MCF 10A (cell line): ENCODE measurements around the gene WASF3. TPM values are rescaled to one million over a fixed set of nuclear protein-coding genes. Genes with fewer than 3 reads are reported as not detected.

ENCODE experiments used
- BruUV-seq: library from RNA; stranded (reverse); fragments of 400-500 nt; replicated peaks from 2 replicates; lab custom pipeline; 2021; lab: Mats Ljungman, UMichigan
- CTCF ChIA-PET: fragments of 300-600 bp; sonication (Branson Sonifier 250); formaldehyde crosslinking; extraction: SDS; loops from one replicate; lab custom pipeline; 2021; ENCODE audit warnings: antibody characterized with exemption, inconsistent platforms; lab: Yijun Ruan, JAX
- POLR2A ChIA-PET: fragments of 300-600, 350-650 bp; sonication (Branson Sonifier 250); formaldehyde crosslinking; extraction: SDS; loops from one replicate; lab custom pipeline; 2020; ENCODE audit warnings: antibody characterized with exemption, inconsistent platforms; lab: Yijun Ruan, JAX
- DNase-seq: peaks from one replicate; pipeline ENCODE4 v3.0.0-alpha.2; 2018; ENCODE audit not compliant: unreplicated experiment
- H3K27ac Mint-ChIP-seq: one replicate; pipeline ENCODE4 v1.8.0; 2022; ENCODE audit warnings: mild to moderate bottlenecking, low read depth, mixed read lengths; ENCODE audit not compliant: unreplicated experiment
- H3K27me3 Mint-ChIP-seq: one replicate; pipeline ENCODE4 v1.8.0; 2022; ENCODE audit warnings: mixed read lengths; ENCODE audit not compliant: insufficient read depth, unreplicated experiment
- H3K36me3 Mint-ChIP-seq: one replicate; pipeline ENCODE4 v1.8.0; 2022; ENCODE audit warnings: mild to moderate bottlenecking, moderate library complexity, mixed read lengths; ENCODE audit not compliant: insufficient read depth, unreplicated experiment
- H3K4me1 Mint-ChIP-seq: one replicate; pipeline ENCODE4 v1.8.0; 2022; ENCODE audit warnings: mixed read lengths; ENCODE audit not compliant: insufficient read depth, unreplicated experiment
- H3K4me3 Mint-ChIP-seq: one replicate; pipeline ENCODE4 v1.8.0; 2022; ENCODE audit warnings: mild to moderate bottlenecking, moderate library complexity, mixed read lengths; ENCODE audit not compliant: unreplicated experiment
- H3K9me3 Mint-ChIP-seq: one replicate; pipeline ENCODE4 v1.8.0; 2022; ENCODE audit warnings: mixed read lengths; ENCODE audit not compliant: unreplicated experiment
- CTCF ChIP-seq: fragments of 200-600 bp; IDR thresholded peaks from one replicate; pipeline ENCODE4 v1.8.0; 2022; ENCODE audit warnings: antibody characterized with exemption, mild to moderate bottlenecking; ENCODE audit not compliant: unreplicated experiment
- intact Hi-C: fragments of 100-400 bp; cut with micrococcal nuclease; formaldehyde crosslinking; loops from 2 replicates; pipeline ENCODE4 v1.14.1; 2022
- total RNA-seq: library from RNA; stranded (reverse); gene quantifications from 2 replicates; pipeline ENCODE4 v1.2.3, GENCODE V29; 2022

The WASF3 gene
- total RNA-seq, 1 experiment from 2014 or later: 24.0 TPM

DNA sequence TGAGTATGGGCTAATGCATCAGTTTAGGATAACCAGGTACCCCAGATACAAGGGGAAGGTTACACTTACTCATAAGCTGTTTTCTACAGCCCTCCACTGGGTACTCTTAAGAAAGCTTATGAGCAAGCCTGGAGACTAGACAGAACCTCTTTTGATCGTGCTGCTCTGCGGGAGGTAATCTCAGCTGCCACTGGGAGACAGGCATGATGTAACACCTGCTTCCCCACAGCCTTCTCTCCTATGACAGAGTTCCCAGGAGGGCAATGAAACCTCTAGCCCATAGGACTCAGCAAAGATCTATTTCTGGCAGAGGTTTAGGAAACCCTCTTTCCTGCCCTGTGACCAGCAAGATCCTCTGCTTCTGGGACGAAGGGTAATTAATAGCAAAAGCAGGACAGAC lies 65.6 kb downstream of the WASF3 start:
- H3K27me3 Mint-ChIP-seq: no peaks in the 10 kb centered on the region
- DNase-seq: no peak
- ChIA-PET POLR2A (interaction anchor here (0.6 kb wide), 1 partner anchor 13 kb away, joined by 3 read pairs; no protein-coding TSS in a partner anchor), CTCF (no interaction called here)
- TF ChIP-seq CTCF: no peak
- peaks cover 12% of the 10 kb centered on the region for H3K4me1 Mint-ChIP-seq
- no TSS peak for BruUV-seq
- H3K36me3 Mint-ChIP-seq: peaks cover 12% of the 10 kb centered on the region
- H3K4me3 Mint-ChIP-seq: no peak overlapping the region
- peaks cover 20% of the 10 kb centered on the region for H3K9me3 Mint-ChIP-seq
- intact Hi-C loops: no loop called here
- no peak overlapping the region for H3K27ac Mint-ChIP-seq

DNA sequence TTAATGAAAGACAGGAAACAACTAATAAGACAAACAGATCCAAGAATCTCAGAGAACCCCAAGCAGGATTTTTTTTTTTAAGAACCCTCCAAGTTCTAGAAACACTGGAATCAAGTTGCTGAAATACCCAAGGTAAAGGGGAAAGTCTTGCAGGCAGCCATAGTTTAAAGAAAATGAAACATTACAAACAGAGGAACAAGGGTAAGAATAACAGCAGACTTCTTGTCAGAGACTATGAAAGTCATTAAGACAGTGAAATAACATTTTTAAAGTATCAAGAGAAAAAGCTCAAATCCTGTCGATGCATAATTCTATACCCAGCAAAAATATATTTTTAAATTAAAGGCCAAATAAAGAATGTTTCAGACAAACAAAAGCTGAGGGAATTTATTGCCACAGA lies 67.1 kb downstream of the WASF3 start:
- intact Hi-C loops: no loop called here
- Mint-ChIP-seq H3K4me1 (peaks cover under 1% of the 10 kb centered on the region), H3K27ac (no peak overlapping the region), H3K27me3 (no peaks in the 10 kb centered on the region), H3K36me3 (peaks cover 18% of the 10 kb centered on the region), H3K4me3 (no peak overlapping the region), H3K9me3 (peaks cover 20% of the 10 kb centered on the region)
- ChIA-PET CTCF (no interaction called here), POLR2A (no interaction called here)
- no peak for DNase-seq
- no TSS peak for BruUV-seq
- TF ChIP-seq CTCF: no peak

DNA sequence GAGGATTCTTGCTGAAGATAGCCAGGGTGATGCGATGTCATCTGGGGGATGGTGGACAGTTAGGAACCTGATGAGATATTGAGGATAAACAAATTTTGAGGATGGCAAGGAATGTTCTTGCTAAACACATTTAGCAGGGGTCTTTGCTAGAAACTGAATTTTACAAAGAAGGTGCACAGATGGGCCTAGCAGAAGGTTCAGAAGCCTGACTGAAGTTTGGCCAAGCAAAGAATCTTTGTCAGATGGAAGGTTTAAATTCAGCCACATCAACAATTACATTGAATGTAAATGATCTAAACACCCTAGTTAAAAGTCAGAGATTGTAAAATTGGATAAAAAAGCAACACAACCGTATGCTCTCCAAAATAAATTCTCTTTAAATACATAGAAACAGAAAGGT lies 68.8 kb downstream of the WASF3 start:
- ChIA-PET POLR2A (no interaction called here), CTCF (interaction anchor here (0.6 kb wide), 1 partner anchor 71 kb away, joined by 3 read pairs; no protein-coding TSS in a partner anchor)
- no TSS peak for BruUV-seq
- Mint-ChIP-seq H3K4me3 (no peak overlapping the region), H3K4me1 (no peaks in the 10 kb centered on the region), H3K9me3 (peaks cover 20% of the 10 kb centered on the region), H3K36me3 (peaks cover 18% of the 10 kb centered on the region), H3K27me3 (no peaks in the 10 kb centered on the region), H3K27ac (no peak overlapping the region)
- intact Hi-C loops: no loop called here
- TF ChIP-seq CTCF: no peak
- no peak for DNase-seq

DNA sequence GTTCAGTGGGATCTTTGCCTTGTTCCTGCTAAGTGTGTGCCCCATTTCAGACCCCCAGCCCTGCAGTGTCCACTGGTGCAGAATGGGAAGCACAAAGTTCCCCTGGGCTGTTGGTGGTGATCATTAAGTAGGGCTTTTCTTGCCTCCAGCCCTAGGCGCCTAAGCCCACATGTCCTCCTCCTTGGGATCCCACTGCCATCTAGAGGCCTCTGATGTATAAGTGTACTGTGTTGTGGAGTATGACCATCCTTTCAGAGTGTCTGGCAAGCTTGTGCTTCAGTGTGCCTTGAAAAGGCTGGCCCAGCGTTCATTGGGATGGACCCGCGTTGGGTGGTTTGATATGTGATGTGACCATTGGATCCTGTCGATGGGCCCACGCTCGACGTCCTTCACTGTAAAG lies 71.2 kb downstream of the WASF3 start:
- Mint-ChIP-seq H3K9me3 (peaks cover 28% of the 10 kb centered on the region), H3K36me3 (peaks cover 6% of the 10 kb centered on the region), H3K4me3 (no peak overlapping the region), H3K27ac (no peak overlapping the region), H3K27me3 (no peaks in the 10 kb centered on the region), H3K4me1 (no peaks in the 10 kb centered on the region)
- intact Hi-C loops: loop anchor here (1.0 kb wide), 1 partner anchor 146 kb away; no protein-coding TSS in a partner anchor
- peak; percentile 24 for DNase-seq
- BruUV-seq: no TSS peak
- ChIA-PET POLR2A (interaction anchor here (1.0 to 1.3 kb wide), 2 partner anchors 12 to 444 kb away, joined by 3 to 4 read pairs; no protein-coding TSS in a partner anchor), CTCF (interaction anchor here (0.6 to 1.0 kb wide), 5 partner anchors 10 to 95 kb away, joined by 3 read pairs; no protein-coding TSS in a partner anchor)
- TF ChIP-seq CTCF: peak; percentile 9
